ENCODE data around the gene KIF6.

KIF6 gene

GRCh38 chr6:39664173-39664572, 61.0 kb downstream of the KIF6 start:
- Histone ChIP-seq H3K4me3 (ENCODE audit: low read length) (no peak overlapping the region), H3K36me3 (replicated peaks; ENCODE audit: insufficient read depth, low read length) (no peaks in the 10 kb centered on the region), H3K4me1 (ENCODE audit: low read length) (no peaks in the 10 kb centered on the region), H3K27me3 (replicated peaks; ENCODE audit: insufficient read depth, low read length) (no peaks in the 10 kb centered on the region), H3K9me2 (replicated peaks; ENCODE audit: insufficient read depth, low read length) (no peaks in the 10 kb centered on the region), H3F3A (ENCODE audit: insufficient read depth, low read length) (no peaks in the 10 kb centered on the region), H3K79me2 (ENCODE audit: low read length) (no peaks in the 10 kb centered on the region), H3K9ac (ENCODE audit: low read length) (no peak overlapping the region), H2AFZ (ENCODE audit: low read length) (no peak overlapping the region), H3K27ac (ENCODE audit: low read length) (no peak overlapping the region), H3K4me2 (ENCODE audit: low read depth, low read length) (no peak overlapping the region), H3K9me3 (replicated peaks; ENCODE audit: insufficient read depth, low read length) (no peaks in the 10 kb centered on the region), H4K20me1 (ENCODE audit: insufficient read depth, low read length) (no peaks in the 10 kb centered on the region)
- DNase-seq: no peak
- TF ChIP-seq EZH2 (optimal IDR thresholded peaks at IDR 0.05; ENCODE audit: low read depth, low read length) (no peak), EZH2phosphoT487 (IDR thresholded peaks at IDR 0.05; ENCODE audit: low read length) (no peak), CTCF (IDR thresholded peaks at IDR 0.05; ENCODE audit: low read length) (no peak)

DNA sequence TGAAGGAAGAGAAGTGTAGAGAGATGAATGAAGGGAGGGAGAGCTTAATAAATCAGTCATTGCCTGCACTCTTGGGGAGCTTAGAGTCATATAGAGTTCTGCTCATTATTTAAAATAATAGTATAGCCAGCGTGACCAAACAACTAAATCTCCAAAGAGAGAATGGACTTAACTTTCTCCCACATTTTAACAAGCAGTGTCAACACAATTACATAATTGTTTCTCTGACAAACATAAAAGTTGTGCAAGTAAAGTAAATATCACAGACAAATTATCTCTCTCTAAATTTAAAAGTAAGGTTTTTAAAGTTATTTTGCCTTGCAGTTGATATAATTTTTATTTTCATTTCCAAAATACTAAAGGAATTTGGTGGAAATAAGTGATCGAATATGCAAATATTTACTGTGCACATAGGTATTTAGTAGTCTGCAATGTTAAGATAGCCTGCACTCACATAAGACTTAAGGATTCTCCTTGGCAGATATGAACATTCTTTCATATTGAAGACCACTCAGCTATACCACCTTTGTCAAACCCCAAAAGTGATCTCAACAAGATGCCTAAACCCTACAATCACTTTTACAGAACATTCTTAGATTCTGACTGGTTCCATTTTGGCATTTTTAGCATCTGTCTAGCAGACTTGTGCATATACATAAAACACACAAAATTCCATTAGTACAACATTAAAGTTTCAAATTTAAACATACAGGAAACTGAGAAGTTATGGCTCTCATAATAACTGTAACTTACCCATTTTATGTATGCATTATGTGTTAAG, 67.7 kb downstream of the KIF6 start:
- no peak for DNase-seq
- no peaks in the 10 kb centered on the region for H3K4me1 ChIP-seq (ENCODE audit: low read length)
- no peak overlapping the region for H3K4me3 ChIP-seq (ENCODE audit: low read length)
- no peaks in the 10 kb centered on the region for H4K20me1 ChIP-seq (ENCODE audit: insufficient read depth, low read length)
- H3F3A ChIP-seq (ENCODE audit: insufficient read depth, low read length): no peaks in the 10 kb centered on the region
- H2AFZ ChIP-seq (ENCODE audit: low read length): no peak overlapping the region
- H3K36me3 ChIP-seq (replicated peaks; ENCODE audit: insufficient read depth, low read length): no peaks in the 10 kb centered on the region
- TF ChIP-seq CTCF (IDR thresholded peaks at IDR 0.05; ENCODE audit: low read length): no peak
- no peak for TF ChIP-seq EZH2 (optimal IDR thresholded peaks at IDR 0.05; ENCODE audit: low read depth, low read length)
- no peak for TF ChIP-seq EZH2phosphoT487 (IDR thresholded peaks at IDR 0.05; ENCODE audit: low read length)
- H3K4me2 ChIP-seq (ENCODE audit: low read depth, low read length): no peak overlapping the region
- no peak overlapping the region for H3K27ac ChIP-seq (ENCODE audit: low read length)
- H3K9me3 ChIP-seq (replicated peaks; ENCODE audit: insufficient read depth, low read length): no peaks in the 10 kb centered on the region
- no peak overlapping the region for H3K9ac ChIP-seq (ENCODE audit: low read length)
- no peaks in the 10 kb centered on the region for H3K79me2 ChIP-seq (ENCODE audit: low read length)
- H3K27me3 ChIP-seq (replicated peaks; ENCODE audit: insufficient read depth, low read length): no peaks in the 10 kb centered on the region
- H3K9me2 ChIP-seq (replicated peaks; ENCODE audit: insufficient read depth, low read length): no peaks in the 10 kb centered on the region

DNA sequence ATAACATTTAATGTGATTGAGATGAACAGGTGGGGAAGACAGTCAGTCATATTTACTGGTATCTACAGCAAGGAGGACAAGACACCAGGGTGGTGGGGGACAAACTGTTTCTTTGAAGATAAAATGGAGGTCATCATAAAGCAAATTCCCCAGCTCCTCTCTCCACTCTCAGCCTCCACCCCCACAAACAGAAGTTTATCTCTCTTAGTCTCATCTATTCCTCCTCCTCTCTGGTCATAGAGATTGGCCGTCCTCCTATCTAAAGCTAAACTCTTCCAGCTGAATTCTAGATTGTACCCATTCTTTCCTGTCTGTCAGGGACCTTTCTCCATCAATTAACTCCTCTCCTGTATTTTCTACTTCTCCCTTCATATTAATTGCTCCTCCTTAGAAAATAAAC, 71.1 kb downstream of the KIF6 start:
- Histone ChIP-seq H3K9me2 (replicated peaks; ENCODE audit: insufficient read depth, low read length) (no peaks in the 10 kb centered on the region), H3K4me3 (ENCODE audit: low read length) (no peak overlapping the region), H2AFZ (ENCODE audit: low read length) (no peak overlapping the region), H3K9me3 (replicated peaks; ENCODE audit: insufficient read depth, low read length) (no peaks in the 10 kb centered on the region), H3K9ac (ENCODE audit: low read length) (no peak overlapping the region), H3K79me2 (ENCODE audit: low read length) (no peaks in the 10 kb centered on the region), H3K4me1 (ENCODE audit: low read length) (no peaks in the 10 kb centered on the region), H3K4me2 (ENCODE audit: low read depth, low read length) (no peak overlapping the region), H3K36me3 (replicated peaks; ENCODE audit: insufficient read depth, low read length) (no peaks in the 10 kb centered on the region), H3K27me3 (replicated peaks; ENCODE audit: insufficient read depth, low read length) (no peaks in the 10 kb centered on the region), H3K27ac (ENCODE audit: low read length) (no peak overlapping the region), H4K20me1 (ENCODE audit: insufficient read depth, low read length) (no peaks in the 10 kb centered on the region), H3F3A (ENCODE audit: insufficient read depth, low read length) (no peaks in the 10 kb centered on the region)
- DNase-seq: no peak
- TF ChIP-seq EZH2 (optimal IDR thresholded peaks at IDR 0.05; ENCODE audit: low read depth, low read length) (no peak), CTCF (IDR thresholded peaks at IDR 0.05; ENCODE audit: low read length) (no peak), EZH2phosphoT487 (IDR thresholded peaks at IDR 0.05; ENCODE audit: low read length) (no peak)
